Duodenal mucosa (tissue), 2 donors: ENCODE data around the gene MAB21L4.

ENCODE experiments used
- H3K27ac ChIP-seq: one replicate; pipeline ENCODE4 v1.7.0; 2013; ENCODE audit warnings: low read depth, low read length
- H3K27me3 ChIP-seq, 2 donors: one replicate each; pipeline ENCODE4 v1.7.0; 2013; ENCODE audit warnings: low read length in 2 of 2, control low read depth in 1 of 2; ENCODE audit not compliant: insufficient read depth in 2 of 2, control insufficient read depth in 1 of 2
- H3K36me3 ChIP-seq, 2 donors: one replicate each; pipeline ENCODE4 v1.7.0; 2013; ENCODE audit warnings: low read length in 2 of 2, control low read depth in 1 of 2; ENCODE audit not compliant: insufficient read depth in 2 of 2, control insufficient read depth in 1 of 2
- H3K4me1 ChIP-seq, 2 donors: one replicate each; pipeline ENCODE4 v1.7.0; 2013; ENCODE audit warnings: low read length in 2 of 2, control low read depth in 1 of 2; ENCODE audit not compliant: insufficient read depth in 2 of 2, control insufficient read depth in 1 of 2
- H3K4me3 ChIP-seq, 2 donors: one replicate each; pipeline ENCODE4 v1.7.0; 2013; ENCODE audit warnings: low read length in 2 of 2, low read depth in 1 of 2
- H3K9ac ChIP-seq, 2 donors: one replicate each; pipeline ENCODE4 v1.7.0; 2013; ENCODE audit warnings: low read length in 2 of 2, low read depth in 1 of 2
- H3K9me3 ChIP-seq, 2 donors: one replicate each; pipeline ENCODE4 v1.7.0; 2013; ENCODE audit warnings: low read length in 2 of 2, control low read depth in 1 of 2; ENCODE audit not compliant: control insufficient read depth in 1 of 2

Gene MAB21L4

DNA sequence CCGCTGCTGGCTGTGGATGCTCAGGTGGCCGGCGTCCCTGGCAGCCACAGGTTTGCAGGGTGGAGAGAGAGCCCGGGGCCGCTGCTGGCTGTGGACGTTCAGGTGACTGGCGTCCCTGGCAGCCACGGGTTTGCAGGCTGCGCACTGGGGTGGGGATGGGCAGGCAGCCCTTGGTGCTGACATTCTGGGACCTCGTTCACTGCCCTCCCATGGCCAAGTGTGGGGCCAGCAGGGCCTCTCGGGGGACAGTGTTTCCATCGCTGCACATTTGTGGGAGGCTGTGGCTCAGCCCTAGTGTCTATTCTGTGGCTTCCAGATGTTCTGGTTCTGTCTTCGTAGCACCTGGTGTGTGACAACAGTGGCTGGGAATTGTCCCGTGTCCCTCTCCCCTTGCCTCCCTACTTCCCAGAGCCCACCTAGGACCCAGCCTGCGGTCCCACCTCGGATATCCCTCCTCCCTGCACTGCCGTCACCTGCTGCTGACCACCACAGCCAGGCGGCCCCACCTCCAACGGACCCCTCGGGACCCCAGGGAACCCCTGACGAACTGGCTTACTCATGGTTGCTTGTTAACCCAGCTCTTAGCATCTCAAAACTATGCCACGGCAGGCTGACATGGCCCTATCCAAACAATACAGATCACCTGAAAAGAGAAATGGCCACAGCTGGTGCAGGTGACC lies 11.1 kb upstream of the MAB21L4 start:
- Histone ChIP-seq H3K4me1 (peaks cover 11 to 22% of the 10 kb centered on the region in 2 donors), H3K27me3 (no peaks in the 10 kb centered on the region), H3K27ac (no peak overlapping the region), H3K36me3 (no peaks in the 10 kb centered on the region), H3K9ac (no peak overlapping the region), H3K4me3 (no peak overlapping the region), H3K9me3 (no peaks in the 10 kb centered on the region)

DNA sequence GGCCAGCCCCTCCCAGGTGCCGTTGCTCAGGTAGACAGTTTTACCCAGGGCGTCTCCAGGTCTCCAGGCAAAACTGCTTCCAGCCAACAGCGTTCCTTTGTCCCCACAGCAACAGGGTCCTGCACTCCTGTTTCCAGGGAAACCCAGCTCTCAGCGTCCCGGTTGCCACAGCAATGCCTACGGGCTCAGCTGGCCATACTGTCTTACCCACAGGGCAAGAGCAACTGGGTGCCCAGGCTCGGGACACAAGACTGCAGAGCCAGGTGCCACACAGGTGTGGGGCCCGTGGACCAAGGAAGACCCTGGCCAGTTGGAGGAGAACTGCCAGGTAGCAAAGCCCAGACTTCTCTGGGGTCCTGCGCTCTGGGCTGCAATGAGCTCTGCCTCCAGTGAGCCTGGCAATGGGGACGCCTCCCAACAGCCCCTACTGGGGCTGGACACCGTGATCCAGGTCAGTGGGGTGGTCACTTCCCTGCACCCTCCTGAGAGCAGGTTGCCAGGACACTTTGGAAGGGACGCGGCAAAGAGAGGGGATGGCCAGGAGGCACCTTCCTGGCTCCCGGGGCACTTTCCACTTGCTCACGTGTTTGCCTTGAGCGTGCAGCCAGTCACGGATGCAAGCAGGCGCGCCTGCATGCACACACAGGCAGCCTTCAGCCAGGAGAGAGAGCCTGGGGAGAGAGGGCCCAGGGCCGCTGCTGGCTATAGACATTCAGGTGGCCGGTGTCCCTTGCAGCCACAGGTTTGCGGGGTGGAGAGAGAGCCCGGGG lies 10.4 kb upstream of the MAB21L4 start, which contains the start of gene CROCC2:
CROCC2 (plus strand) TSS at position 196 of the 770 bp plus-strand sequence; CDS start at position 374, 178 bp downstream.
- no peak within 1 kb of the TSS for H3K27ac ChIP-seq
- H3K9ac ChIP-seq = no peak within 1 kb of the TSS
- H3K36me3 ChIP-seq = no peaks in the 10 kb centered on the region
- H3K27me3 ChIP-seq = no peaks in the 10 kb centered on the region
- H3K9me3 ChIP-seq = no peaks in the 10 kb centered on the region
- H3K4me1 ChIP-seq = peaks cover 11 to 22% of the 10 kb centered on the region in 2 donors
- H3K4me3 ChIP-seq = no peak within 1 kb of the TSS

DNA sequence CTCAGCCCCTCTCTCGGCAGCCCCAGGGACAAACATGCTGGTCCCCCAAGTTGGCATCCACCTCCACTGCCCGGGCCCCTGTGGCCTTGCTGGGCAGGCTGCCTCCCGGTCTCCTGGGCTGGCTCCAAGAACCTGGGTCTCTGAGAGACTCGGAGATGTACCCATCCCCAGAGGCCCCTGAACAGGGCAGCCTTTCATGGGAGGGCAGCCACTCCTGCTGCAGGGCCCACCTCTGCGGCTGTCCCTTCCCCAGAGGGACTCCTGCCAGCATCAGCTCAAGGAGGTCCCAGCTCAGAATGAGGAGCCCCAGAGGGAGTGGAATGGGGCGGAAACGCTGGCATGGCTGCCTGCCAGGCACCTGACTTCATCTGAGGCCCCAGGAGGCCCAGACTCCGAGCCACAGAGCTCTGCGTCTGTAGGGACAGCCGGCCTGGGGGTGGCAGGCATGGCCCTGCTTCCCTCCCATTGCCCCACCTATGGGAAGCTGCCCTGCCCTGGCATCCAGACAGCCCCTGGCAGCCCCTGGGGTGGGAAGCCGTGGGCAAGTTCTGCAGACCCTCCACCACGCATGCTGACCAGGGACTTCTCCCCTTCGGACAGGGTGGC lies 9.3 kb upstream of the MAB21L4 start:
- Histone ChIP-seq H3K36me3 (no peaks in the 10 kb centered on the region), H3K4me3 (no peak overlapping the region), H3K9ac (no peak overlapping the region), H3K27me3 (no peaks in the 10 kb centered on the region), H3K27ac (no peak overlapping the region), H3K4me1 (peaks cover 11 to 22% of the 10 kb centered on the region in 2 donors), H3K9me3 (no peaks in the 10 kb centered on the region)

DNA sequence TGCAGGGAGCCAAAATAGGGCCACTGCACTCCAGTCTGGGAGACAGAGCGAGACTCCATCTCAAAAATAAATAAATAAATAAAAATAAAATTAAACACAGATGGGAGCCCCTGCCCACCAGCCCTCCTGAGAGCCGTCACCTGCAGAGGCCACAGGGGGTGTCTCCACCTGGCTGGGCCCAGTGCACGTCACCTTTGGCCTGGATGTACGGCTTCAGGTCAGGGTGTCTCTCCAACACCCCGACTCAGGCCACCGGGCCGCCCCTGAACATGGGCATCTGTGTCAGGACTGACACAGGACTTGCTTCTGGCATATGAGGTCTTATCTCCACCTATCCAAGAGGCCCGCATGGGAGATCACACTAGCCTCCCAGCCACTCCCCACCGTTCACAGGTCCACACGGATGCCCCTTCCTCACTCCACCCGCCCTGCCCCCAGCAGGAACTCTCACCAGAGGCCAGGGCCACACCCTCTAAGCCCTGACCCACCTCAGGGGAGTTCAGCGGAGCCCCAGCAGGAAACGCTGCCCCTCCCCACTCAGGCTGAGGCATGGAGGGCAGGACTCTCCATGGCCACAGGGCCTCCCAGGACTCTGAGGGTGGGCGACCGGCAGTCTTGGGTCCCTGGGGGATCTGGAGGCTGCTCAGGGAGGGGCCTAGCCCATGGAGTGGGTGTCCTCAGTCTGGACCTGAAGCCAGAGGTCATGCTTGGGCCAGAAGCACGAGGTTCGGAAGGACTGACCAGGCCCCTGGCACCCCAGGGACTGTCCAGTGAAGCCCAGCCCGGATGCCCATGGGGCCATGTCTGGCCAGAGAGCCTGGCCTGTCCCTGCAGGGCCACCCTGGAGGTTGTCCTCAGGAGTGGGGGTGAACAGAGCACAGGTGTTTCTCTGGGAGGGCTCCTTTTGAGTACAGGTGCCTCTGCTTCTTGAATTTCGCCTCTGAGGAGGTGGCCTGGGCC lies 8.5 kb upstream of the MAB21L4 start:
- H3K9ac ChIP-seq = no peak overlapping the region
- H3K4me1 ChIP-seq = peaks cover 3 to 17% of the 10 kb centered on the region in 2 donors
- no peaks in the 10 kb centered on the region for H3K9me3 ChIP-seq
- H3K4me3 ChIP-seq = no peak overlapping the region
- H3K27me3 ChIP-seq = no peaks in the 10 kb centered on the region
- H3K36me3 ChIP-seq = no peaks in the 10 kb centered on the region
- H3K27ac ChIP-seq = no peak overlapping the region

DNA sequence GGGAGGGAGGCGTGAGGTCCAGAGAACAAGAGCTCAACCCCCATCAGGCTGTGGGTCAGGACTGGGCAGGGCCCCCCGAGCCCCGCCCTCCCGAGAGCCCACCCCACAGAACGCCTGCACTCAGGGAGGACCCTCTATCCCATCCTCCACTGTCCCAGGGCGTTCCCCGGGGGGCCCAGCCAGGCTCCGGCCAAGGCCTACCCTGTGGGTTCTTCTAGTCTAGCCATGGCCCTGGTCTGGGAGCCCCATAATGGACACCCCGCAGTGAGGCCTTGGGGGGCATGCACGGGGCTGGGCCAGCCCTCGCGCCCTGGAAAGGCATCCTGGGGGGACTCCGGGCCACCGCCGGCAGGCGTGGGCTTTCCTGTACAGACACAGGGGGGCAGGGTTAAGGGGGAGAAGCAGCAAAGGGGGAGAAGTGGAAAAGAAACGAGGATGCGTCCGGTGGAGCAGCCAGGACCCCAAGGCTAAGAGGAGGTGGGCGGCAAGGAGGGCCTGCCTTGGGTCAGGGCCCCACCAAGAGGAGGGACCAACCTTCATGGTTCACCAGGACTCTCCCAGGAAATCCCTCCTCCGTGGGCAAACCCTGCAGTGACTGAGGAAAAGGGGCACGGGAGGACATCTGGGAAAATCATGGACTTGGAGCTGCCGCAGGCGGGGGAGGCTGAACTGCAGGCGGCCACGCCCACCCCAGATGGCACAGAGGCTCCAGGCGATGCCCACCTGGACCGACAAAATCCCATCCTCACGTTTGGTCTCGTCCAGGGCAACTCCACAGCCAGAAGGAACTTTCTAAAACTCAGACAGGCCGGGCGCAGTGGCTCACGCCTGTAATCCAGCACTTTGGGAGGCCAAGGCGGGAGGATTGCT lies 7.5 kb upstream of the MAB21L4 start:
- H3K27ac ChIP-seq = no peak overlapping the region
- no peaks in the 10 kb centered on the region for H3K27me3 ChIP-seq
- no peaks in the 10 kb centered on the region for H3K36me3 ChIP-seq
- peaks cover 0 to 14% of the 10 kb centered on the region in 2 donors for H3K4me1 ChIP-seq
- H3K4me3 ChIP-seq = no peak overlapping the region
- H3K9me3 ChIP-seq = no peaks in the 10 kb centered on the region
- H3K9ac ChIP-seq = no peak overlapping the region

DNA sequence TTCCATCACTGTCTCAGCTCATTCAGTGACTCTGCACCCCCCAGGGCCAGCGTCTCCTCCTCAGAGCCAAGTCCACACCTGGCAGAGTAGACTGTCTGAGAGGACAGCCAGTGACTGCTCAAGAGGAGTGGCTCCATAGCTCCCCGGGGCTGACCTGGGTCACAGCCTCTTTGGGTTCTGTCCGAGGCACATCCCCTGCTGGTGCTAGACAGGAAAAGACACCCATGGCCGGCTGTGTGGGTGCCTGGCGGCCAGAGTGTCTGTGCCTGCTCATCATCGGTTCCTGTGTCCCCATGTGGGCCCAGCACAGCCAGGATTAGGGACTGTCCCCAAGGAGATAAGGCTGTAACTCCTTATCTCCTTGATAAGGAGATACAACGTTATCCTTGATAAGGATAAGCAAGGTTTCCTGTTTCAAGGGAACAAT lies 6.7 kb upstream of the MAB21L4 start:
- Histone ChIP-seq H3K27ac (no peak overlapping the region), H3K9ac (no peak overlapping the region), H3K27me3 (no peaks in the 10 kb centered on the region), H3K9me3 (no peaks in the 10 kb centered on the region), H3K4me3 (no peak overlapping the region), H3K36me3 (no peaks in the 10 kb centered on the region), H3K4me1 (peaks cover 3 to 20% of the 10 kb centered on the region in 2 donors)

DNA sequence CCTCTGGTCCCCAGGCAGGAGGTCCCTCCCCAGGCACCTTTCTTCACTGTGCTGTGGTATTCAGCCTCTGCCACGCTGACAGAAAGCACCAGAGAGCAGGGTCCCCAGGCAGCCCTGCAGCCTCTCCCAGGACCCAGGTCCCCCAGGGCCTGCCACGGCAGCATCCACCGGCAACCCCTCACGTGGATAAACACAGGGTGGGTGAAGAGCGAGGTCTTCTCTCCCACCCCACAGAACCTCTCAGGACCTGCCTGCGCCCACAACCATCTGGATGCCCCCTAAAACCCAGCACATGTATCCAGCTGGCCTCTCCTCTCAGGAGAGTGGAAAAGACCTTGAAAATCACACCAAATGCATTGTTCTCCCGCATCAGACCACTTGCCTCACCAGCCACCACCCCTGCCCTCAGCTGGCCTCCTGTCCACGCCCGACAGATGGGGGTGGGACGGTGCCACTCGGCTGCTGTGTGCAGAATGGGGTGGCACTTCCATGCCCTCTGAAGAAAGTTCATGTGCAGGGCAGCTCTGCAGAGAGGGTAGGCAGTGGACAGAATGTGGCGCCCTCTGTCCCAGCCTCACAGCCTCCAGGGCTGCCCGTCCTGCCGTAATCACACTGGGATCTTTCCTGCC lies 6.1 kb upstream of the MAB21L4 start:
- H3K4me1 ChIP-seq = peaks cover 8 to 26% of the 10 kb centered on the region in 2 donors

DNA sequence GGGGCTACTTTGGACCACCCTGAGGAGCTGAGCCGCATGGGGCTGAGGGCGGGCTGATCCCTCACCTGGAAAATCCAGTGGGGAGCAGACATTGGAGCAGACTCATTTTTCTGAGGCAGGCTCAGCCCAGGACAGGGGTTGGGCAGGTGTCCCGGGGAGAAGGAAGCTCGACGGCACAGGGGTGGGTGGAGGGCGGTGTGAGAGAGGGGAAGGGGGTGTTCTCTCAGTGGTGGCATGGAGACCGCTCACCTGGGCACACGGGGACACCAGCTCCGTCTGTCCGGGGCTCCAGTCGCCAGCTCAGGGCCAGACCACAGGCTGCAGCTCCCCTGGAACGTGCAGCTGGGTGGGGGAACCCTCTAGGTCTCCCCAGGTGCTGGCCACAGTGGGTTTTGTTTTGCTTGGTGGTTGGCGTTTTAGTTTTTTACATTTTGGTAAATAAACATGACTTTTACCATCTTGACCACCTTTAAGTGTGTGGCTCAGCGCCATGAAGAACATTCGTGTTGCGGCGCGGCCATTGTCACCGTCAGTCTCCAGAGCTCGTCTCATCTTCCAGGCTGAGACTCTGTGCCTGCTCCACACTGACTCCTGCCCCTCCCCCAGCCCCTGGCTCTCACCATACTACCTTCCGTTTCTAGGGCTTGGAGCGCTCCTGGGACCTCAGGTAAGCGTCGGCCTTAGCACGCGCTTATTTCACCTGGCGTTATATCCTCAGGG lies 4.3 kb upstream of the MAB21L4 start:
- no peak overlapping the region for H3K9ac ChIP-seq
- H3K4me1 ChIP-seq = peaks cover 19 to 36% of the 10 kb centered on the region in 2 donors
- H3K36me3 ChIP-seq = no peaks in the 10 kb centered on the region
- no peak overlapping the region for H3K27ac ChIP-seq
- no peak overlapping the region for H3K4me3 ChIP-seq
- no peaks in the 10 kb centered on the region for H3K27me3 ChIP-seq
- no peaks in the 10 kb centered on the region for H3K9me3 ChIP-seq

More for the DNA sequence above, 6.1 kb upstream of the MAB21L4 start:
- Histone ChIP-seq H3K27ac (no peak overlapping the region), H3K27me3 (no peaks in the 10 kb centered on the region), H3K9me3 (no peaks in the 10 kb centered on the region), H3K4me3 (no peak overlapping the region), H3K36me3 (no peaks in the 10 kb centered on the region), H3K9ac (no peak overlapping the region)
